A673 (cell line): ENCODE measurements around the gene DMD. TPM values are rescaled to one million over a fixed set of nuclear protein-coding genes. Genes with fewer than 3 reads are reported as not detected.

Experiments used
- BruUV-seq: library from RNA; stranded (reverse); fragments of 400-500 nt; replicated peaks from 2 replicates; lab custom pipeline; 2021; lab: Mats Ljungman, UMichigan
- CTCF ChIA-PET: fragments of 300-600 bp; sonication (Branson Sonifier 250); formaldehyde crosslinking; loops from one replicate; lab custom pipeline; 2022; ENCODE audit warnings: antibody characterized with exemption; lab: Charles Lee
- POLR2A ChIA-PET: fragments of 300-600 bp; sonication (Branson Sonifier 250); formaldehyde crosslinking; loops from one replicate; lab custom pipeline; 2022; ENCODE audit warnings: antibody characterized with exemption; ENCODE audit not compliant: low non-redundant PET; lab: Charles Lee
- DNase-seq: peaks from one replicate; pipeline ENCODE4 v3.0.0-alpha.2; 2015; ENCODE audit warnings: low spot score
- H3K27ac ChIP-seq: fragments of 200-600 bp; sonication (generic); 2 replicates; pipeline ENCODE4 v1.5.1; 2016; ENCODE audit warnings: mixed run types, low read depth, mild to moderate bottlenecking, mixed read lengths, antibody characterized with exemption, low read length; ENCODE audit not compliant: poor library complexity, severe bottlenecking
- H3K27me3 ChIP-seq: fragments of 200-600 bp; sonication (generic); replicated peaks from 2 replicates; pipeline ENCODE4 v1.6.1; 2017; ENCODE audit warnings: mixed run types, low read depth, mild to moderate bottlenecking, mixed read lengths, antibody characterized with exemption, low read length; ENCODE audit not compliant: insufficient read depth, poor library complexity
- H3K36me3 ChIP-seq: fragments of 200-600 bp; sonication (generic); 2 replicates; pipeline ENCODE4 v1.6.1; 2016; ENCODE audit warnings: mixed run types, mild to moderate bottlenecking, mixed read lengths, antibody characterized with exemption, low read length; ENCODE audit not compliant: insufficient read depth, poor library complexity, severe bottlenecking
- H3K4me1 ChIP-seq: fragments of 200-600 bp; sonication (generic); 2 replicates; pipeline ENCODE4 v1.6.1; 2017; ENCODE audit warnings: mixed run types, mild to moderate bottlenecking, mixed read lengths, antibody characterized with exemption, low read length; ENCODE audit not compliant: insufficient read depth, poor library complexity, severe bottlenecking
- H3K4me3 ChIP-seq: fragments of 200-600 bp; sonication (generic); 2 replicates; pipeline ENCODE4 v1.5.1; 2016; ENCODE audit warnings: low read depth, mixed run types, mild to moderate bottlenecking, mixed read lengths, low read length; ENCODE audit not compliant: poor library complexity, severe bottlenecking
- H3K9me3 ChIP-seq: fragments of 200-600 bp; sonication (generic); 2 replicates; pipeline ENCODE4 v1.6.1; 2016; ENCODE audit warnings: mixed run types, low read depth, mild to moderate bottlenecking, mixed read lengths, antibody characterized with exemption, low read length; ENCODE audit not compliant: poor library complexity, severe bottlenecking
- CTCF ChIP-seq: fragments of 300-800, 200-600 bp; sonication (generic); conservative IDR thresholded peaks from 2 replicates; pipeline ENCODE4 v1.5.1; 2017; ENCODE audit warnings: low read depth, mild to moderate bottlenecking, antibody characterized with exemption, low read length, moderate library complexity, mixed read lengths
- EZH2 ChIP-seq: fragments of 200-600 bp; sonication (generic); IDR thresholded peaks from 2 replicates; pipeline ENCODE4 v1.6.1; 2017; ENCODE audit warnings: borderline replicate concordance, low read depth, mild to moderate bottlenecking, mixed read lengths, antibody characterized with exemption, low read length; ENCODE audit not compliant: poor library complexity, severe bottlenecking
- intact Hi-C: fragments of 100-400 bp; cut with micrococcal nuclease; formaldehyde crosslinking; loops from one replicate; pipeline ENCODE4 v1.10.0; 2022; ENCODE audit not compliant: unreplicated experiment
- total RNA-seq: library from RNA; stranded (reverse); gene quantifications from 2 replicates; pipeline ENCODE4 v1.2.3, GENCODE V29; 2021

Gene DMD
- total RNA-seq, 1 experiment from 2014 or later, result 5.4 TPM

DNA sequence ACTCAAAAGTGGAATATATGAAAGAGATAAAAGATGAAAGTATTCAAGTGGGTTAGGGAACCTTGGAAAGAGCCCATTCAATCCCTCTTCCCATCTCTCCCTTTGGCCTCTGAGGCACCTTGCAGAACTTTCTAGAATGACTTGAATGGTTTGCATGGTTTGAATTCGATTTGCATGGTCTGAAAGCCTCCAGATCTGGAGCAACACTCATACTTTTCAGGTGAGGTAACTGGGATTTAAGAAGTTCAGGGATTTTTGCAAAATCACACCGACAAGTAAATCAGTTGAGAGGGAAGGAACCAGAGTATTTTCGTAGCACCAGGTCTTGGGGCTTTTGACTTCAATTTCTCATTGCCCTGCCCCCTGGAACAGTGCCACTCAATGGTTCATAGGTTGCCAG is 1663.5 kb downstream of the DMD start:
- no peaks in the 10 kb centered on the region for H3K4me1 ChIP-seq
- intact Hi-C loops, result no loop called here
- H3K9me3 ChIP-seq, result no peaks in the 10 kb centered on the region
- no peak for DNase-seq
- no TSS peak for BruUV-seq
- H3K27me3 ChIP-seq, result no peaks in the 10 kb centered on the region
- TF ChIP-seq CTCF (no peak), EZH2 (no peak)
- ChIA-PET POLR2A (no interaction called here), CTCF (interaction anchor here (0.6 kb wide), 1 partner anchor 41 kb away, joined by 3 read pairs; no protein-coding TSS in a partner anchor)
- no peaks in the 10 kb centered on the region for H3K36me3 ChIP-seq
- no peak overlapping the region for H3K27ac ChIP-seq
- no peak overlapping the region for H3K4me3 ChIP-seq

GRCh38 chrX:31547416-31547815 is 1663.9 kb downstream of the DMD start:
- Histone ChIP-seq H3K4me1 (no peaks in the 10 kb centered on the region), H3K27ac (no peak overlapping the region), H3K36me3 (no peaks in the 10 kb centered on the region), H3K9me3 (no peaks in the 10 kb centered on the region), H3K4me3 (no peak overlapping the region), H3K27me3 (no peaks in the 10 kb centered on the region)
- no TSS peak for BruUV-seq
- TF ChIP-seq CTCF (no peak), EZH2 (no peak)
- ChIA-PET POLR2A (no interaction called here), CTCF (no interaction called here)
- intact Hi-C loops, result no loop called here
- no peak for DNase-seq

GRCh38 chrX:31546126-31546525 is 1665.2 kb downstream of the DMD start:
- CTCF ChIA-PET, result no interaction called here
- intact Hi-C loops, result no loop called here
- no peak overlapping the region for H3K27ac ChIP-seq

More at GRCh38 chrX:31546126-31546525, 1665.2 kb downstream of the DMD start:
- H3K36me3 ChIP-seq, result no peaks in the 10 kb centered on the region
- POLR2A ChIA-PET, result no interaction called here
- no peaks in the 10 kb centered on the region for H3K9me3 ChIP-seq
- no TSS peak for BruUV-seq
- H3K27me3 ChIP-seq, result no peaks in the 10 kb centered on the region
- no peaks in the 10 kb centered on the region for H3K4me1 ChIP-seq
- DNase-seq, result peak; percentile 80
- H3K4me3 ChIP-seq, result no peak overlapping the region
- TF ChIP-seq EZH2 (no peak), CTCF (no peak)
